ENCODE data around the gene AGPAT4. TPM values are rescaled to one million over a fixed set of nuclear protein-coding genes. Genes with fewer than 3 reads are reported as not detected.

AGPAT4 gene
- total and polyA plus RNA-seq, 2 experiments from 2014 or later = 3.0 to 3.9 TPM

DNA sequence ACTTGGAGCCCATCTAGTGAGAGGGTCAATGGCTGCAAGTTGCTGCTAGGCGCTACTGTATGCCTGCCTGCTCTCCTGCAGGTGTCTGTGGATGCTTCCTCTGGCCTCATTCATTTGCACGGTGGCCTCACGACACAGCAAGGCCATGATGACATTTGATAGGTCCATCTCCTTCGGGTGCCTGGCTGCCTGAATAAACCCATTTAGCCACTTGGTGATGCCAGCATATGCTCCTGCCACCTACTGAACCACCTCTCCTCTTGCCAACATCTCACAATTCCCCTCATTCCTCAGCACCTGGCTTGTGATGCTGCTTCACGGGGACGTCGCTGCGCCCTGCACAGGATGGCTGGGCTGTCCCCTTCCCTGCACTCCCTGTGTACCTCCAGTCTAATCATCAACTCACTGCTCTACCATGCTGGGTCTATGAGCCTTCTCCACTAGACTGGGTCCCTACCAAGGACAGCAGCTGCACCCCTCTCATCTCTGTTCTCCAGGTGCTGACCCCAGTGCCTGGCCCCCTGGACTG is 51.1 kb downstream of the AGPAT4 start:
- H3K36me3 ChIP-seq (ENCODE audit: low read depth) = no peaks in the 10 kb centered on the region
- H2AFZ ChIP-seq = no peak overlapping the region
- in situ Hi-C loops (cut with MboI) = no loop called here
- H3K4me1 ChIP-seq (ENCODE audit: insufficient read depth) = peaks cover 2% of the 10 kb centered on the region
- DNase-seq = no peak
- peaks cover 9% of the 10 kb centered on the region for H3F3A ChIP-seq (ENCODE audit: insufficient read depth)
- 96 to 98% methylated on average over 8 of the region's 8 CpGs for WGBS, 2 experiments (ENCODE audit: low coverage in 1 of 2, low lambda C conversion rate in 2 of 2, missing lambda C conversion rate in 2 of 2)
- no peaks in the 10 kb centered on the region for H3K27me3 ChIP-seq (replicated peaks; ENCODE audit: insufficient read depth)
- no peak overlapping the region for H3K9ac ChIP-seq
- no peak overlapping the region for H3K4me2 ChIP-seq (ENCODE audit: unreplicated experiment)
- H3K9me2 ChIP-seq (ENCODE audit: insufficient read depth) = no peaks in the 10 kb centered on the region
- no peak overlapping the region for H3K4me3 ChIP-seq
- no peaks in the 10 kb centered on the region for H4K20me1 ChIP-seq (ENCODE audit: insufficient read depth)
- H3K79me2 ChIP-seq (ENCODE audit: insufficient read depth) = peaks cover 21% of the 10 kb centered on the region
- TF ChIP-seq EZH2 (IDR thresholded peaks at IDR 0.05; ENCODE audit: insufficient read depth, poor library complexity, severe bottlenecking) (no peak), EZH2phosphoT487 (IDR thresholded peaks at IDR 0.05; ENCODE audit: insufficient read depth, low read depth) (no peak)
- H3K9me3 ChIP-seq (ENCODE audit: low read depth) = no peaks in the 10 kb centered on the region
- H3K27ac ChIP-seq = no peak overlapping the region

- H3K36me3 ChIP-seq (ENCODE audit: low read depth) = no peaks in the 10 kb centered on the region
- WGBS, 2 experiments (ENCODE audit: low coverage in 1 of 2, low lambda C conversion rate in 2 of 2, missing lambda C conversion rate in 2 of 2) = 83 to 84% methylated on average over 6 of the region's 6 CpGs
- no peak overlapping the region for H3K4me3 ChIP-seq
- H3K4me1 ChIP-seq (ENCODE audit: insufficient read depth) = peaks cover 6% of the 10 kb centered on the region
- no peaks in the 10 kb centered on the region for H3K9me2 ChIP-seq (ENCODE audit: insufficient read depth)
- H3K4me2 ChIP-seq (ENCODE audit: unreplicated experiment) = no peak overlapping the region
- no peaks in the 10 kb centered on the region for H3K9me3 ChIP-seq (ENCODE audit: low read depth)
- no peaks in the 10 kb centered on the region; the same call in 1 of the 2 replicates for H3K79me2 ChIP-seq (ENCODE audit: insufficient read depth)
- in situ Hi-C loops (cut with MboI) = no loop called here
- TF ChIP-seq EZH2phosphoT487 (IDR thresholded peaks at IDR 0.05; ENCODE audit: insufficient read depth, low read depth) (no peak), EZH2 (IDR thresholded peaks at IDR 0.05; ENCODE audit: insufficient read depth, poor library complexity, severe bottlenecking) (no peak)
- H3F3A ChIP-seq (ENCODE audit: insufficient read depth) = peaks cover 7% of the 10 kb centered on the region
- H3K27ac ChIP-seq = no peak overlapping the region
- no peak overlapping the region for H2AFZ ChIP-seq
- no peak for DNase-seq
- no peaks in the 10 kb centered on the region for H3K27me3 ChIP-seq (replicated peaks; ENCODE audit: insufficient read depth)
- H4K20me1 ChIP-seq (ENCODE audit: insufficient read depth) = no peaks in the 10 kb centered on the region
- H3K9ac ChIP-seq = no peak overlapping the region
Measured at GRCh38 chr6:161220346-161220745, 53.5 kb downstream of the AGPAT4 start.

DNA sequence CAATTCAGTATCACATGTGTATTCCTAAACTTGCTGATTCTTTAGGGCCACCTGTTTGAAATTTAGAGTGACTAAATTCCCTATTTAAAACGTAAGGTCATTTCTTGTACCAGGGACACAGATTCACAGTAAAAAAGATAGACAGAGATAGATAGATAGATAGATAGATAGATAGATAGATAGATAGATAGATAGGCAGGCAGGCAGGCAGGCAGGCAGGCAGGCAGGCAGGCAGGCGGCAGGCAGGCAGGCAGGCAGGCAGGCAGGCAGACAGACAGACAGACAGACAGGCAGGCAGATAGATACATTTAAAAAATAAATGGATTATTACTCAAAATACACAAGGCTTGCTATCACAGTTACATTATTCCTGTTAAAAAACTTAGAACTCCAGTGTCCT is 54.2 kb downstream of the AGPAT4 start:
- no peaks in the 10 kb centered on the region for H3K9me2 ChIP-seq (ENCODE audit: insufficient read depth)
- no peak overlapping the region for H3K27ac ChIP-seq
- H3K36me3 ChIP-seq (ENCODE audit: low read depth) = no peaks in the 10 kb centered on the region
- TF ChIP-seq EZH2phosphoT487 (IDR thresholded peaks at IDR 0.05; ENCODE audit: insufficient read depth, low read depth) (no peak), EZH2 (IDR thresholded peaks at IDR 0.05; ENCODE audit: insufficient read depth, poor library complexity, severe bottlenecking) (no peak)
- 72 to 75% methylated on average over 2 of the region's 2 CpGs for WGBS, 2 experiments (ENCODE audit: low coverage in 1 of 2, low lambda C conversion rate in 2 of 2, missing lambda C conversion rate in 2 of 2)
- H2AFZ ChIP-seq = no peak overlapping the region
- H3K4me2 ChIP-seq (ENCODE audit: unreplicated experiment) = no peak overlapping the region
- no peak overlapping the region for H3K9ac ChIP-seq
- in situ Hi-C loops (cut with MboI) = no loop called here
- no peaks in the 10 kb centered on the region for H4K20me1 ChIP-seq (ENCODE audit: insufficient read depth)
- peaks cover 12% of the 10 kb centered on the region for H3K4me1 ChIP-seq (ENCODE audit: insufficient read depth)
- H3F3A ChIP-seq (ENCODE audit: insufficient read depth) = peaks cover 13% of the 10 kb centered on the region
- no peaks in the 10 kb centered on the region for H3K9me3 ChIP-seq (ENCODE audit: low read depth)
- no peak for DNase-seq
- no peak overlapping the region for H3K4me3 ChIP-seq
- no peaks in the 10 kb centered on the region; the same call in 1 of the 2 replicates for H3K79me2 ChIP-seq (ENCODE audit: insufficient read depth)
- no peaks in the 10 kb centered on the region for H3K27me3 ChIP-seq (replicated peaks; ENCODE audit: insufficient read depth)

DNA sequence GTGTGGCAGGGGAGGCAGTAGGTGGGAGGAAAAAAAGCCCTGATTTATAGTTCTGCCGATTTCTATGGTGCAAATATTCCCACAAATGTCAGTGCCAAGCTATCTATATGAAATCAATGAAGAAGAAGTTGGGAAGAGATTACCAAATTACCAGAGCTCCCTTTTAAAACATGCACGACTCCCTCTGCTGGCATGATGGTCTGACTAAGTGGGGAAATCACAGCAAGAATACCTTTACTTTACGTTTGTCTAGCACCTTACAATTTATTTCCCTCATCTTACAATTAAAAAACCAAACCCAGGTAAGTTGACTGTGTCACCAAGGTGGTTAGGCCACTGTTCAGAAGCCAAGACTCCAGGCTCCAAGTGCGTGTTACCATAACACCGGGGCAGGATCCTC is 55.6 kb downstream of the AGPAT4 start:
- TF ChIP-seq EZH2 (IDR thresholded peaks at IDR 0.05; ENCODE audit: insufficient read depth, poor library complexity, severe bottlenecking) = no peak
- no peak for TF ChIP-seq EZH2phosphoT487 (IDR thresholded peaks at IDR 0.05; ENCODE audit: insufficient read depth, low read depth)

More for the DNA sequence above, 55.6 kb downstream of the AGPAT4 start:
- H3K4me3 ChIP-seq = no peak overlapping the region
- H3K4me2 ChIP-seq (ENCODE audit: unreplicated experiment) = no peak overlapping the region
- H3K9ac ChIP-seq = no peak overlapping the region
- WGBS, 2 experiments (ENCODE audit: low coverage in 1 of 2, low lambda C conversion rate in 2 of 2, missing lambda C conversion rate in 2 of 2) = 96 to 98% methylated on average over 5 of the region's 5 CpGs
- no peak for DNase-seq
- no peaks in the 10 kb centered on the region for H3K9me3 ChIP-seq (ENCODE audit: low read depth)
- H3K27me3 ChIP-seq (replicated peaks; ENCODE audit: insufficient read depth) = no peaks in the 10 kb centered on the region
- H3K27ac ChIP-seq = no peak overlapping the region
- in situ Hi-C loops (cut with MboI) = no loop called here
- peaks cover 17% of the 10 kb centered on the region for H3F3A ChIP-seq (ENCODE audit: insufficient read depth)
- no peaks in the 10 kb centered on the region for H3K36me3 ChIP-seq (ENCODE audit: low read depth)
- H4K20me1 ChIP-seq (ENCODE audit: insufficient read depth) = no peaks in the 10 kb centered on the region
- no peaks in the 10 kb centered on the region for H3K9me2 ChIP-seq (ENCODE audit: insufficient read depth)
- H3K4me1 ChIP-seq (ENCODE audit: insufficient read depth) = peaks cover 16% of the 10 kb centered on the region
- H2AFZ ChIP-seq = no peak overlapping the region
- H3K79me2 ChIP-seq (ENCODE audit: insufficient read depth) = peaks cover 12% of the 10 kb centered on the region

All from GM23248 (cell line).